ENCODE results near the gene SHTN1. TPM values are rescaled to one million over a fixed set of nuclear protein-coding genes. Genes with fewer than 3 reads are reported as not detected.

The SHTN1 gene
- total RNA-seq, 4 donors from 2014 or later: 24.1 to 59.7 (median 34.1) TPM

DNA sequence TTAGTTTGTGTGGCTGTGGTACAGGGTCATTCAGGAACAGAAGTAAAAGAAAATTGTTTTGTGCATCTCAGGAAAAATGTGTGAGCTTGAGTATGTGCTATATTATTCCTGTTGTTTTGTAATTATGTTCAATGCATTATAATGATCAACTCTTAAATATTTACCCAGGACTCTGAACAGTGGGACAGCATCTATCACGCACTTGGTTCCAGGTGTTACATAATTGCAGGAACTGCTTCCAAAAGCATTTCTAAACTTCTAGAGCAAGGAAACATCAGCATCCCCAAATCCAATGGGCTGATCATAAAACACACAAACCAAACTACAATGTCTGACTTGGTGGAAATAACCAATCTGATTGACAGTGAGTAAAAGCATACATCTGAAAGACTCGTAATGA is 129.1 kb downstream of the SHTN1 start:
- no peak overlapping the region for H3K27ac ChIP-seq
- H3K9me3 ChIP-seq: no peaks in the 10 kb centered on the region
- H3K27me3 ChIP-seq: no peaks in the 10 kb centered on the region
- no peak overlapping the region for H3K4me3 ChIP-seq
- H3K36me3 ChIP-seq: no peaks in the 10 kb centered on the region
- no peak for TF ChIP-seq POLR2A (IDR thresholded peaks at IDR 0.05)
- TF ChIP-seq, protein P1, sequence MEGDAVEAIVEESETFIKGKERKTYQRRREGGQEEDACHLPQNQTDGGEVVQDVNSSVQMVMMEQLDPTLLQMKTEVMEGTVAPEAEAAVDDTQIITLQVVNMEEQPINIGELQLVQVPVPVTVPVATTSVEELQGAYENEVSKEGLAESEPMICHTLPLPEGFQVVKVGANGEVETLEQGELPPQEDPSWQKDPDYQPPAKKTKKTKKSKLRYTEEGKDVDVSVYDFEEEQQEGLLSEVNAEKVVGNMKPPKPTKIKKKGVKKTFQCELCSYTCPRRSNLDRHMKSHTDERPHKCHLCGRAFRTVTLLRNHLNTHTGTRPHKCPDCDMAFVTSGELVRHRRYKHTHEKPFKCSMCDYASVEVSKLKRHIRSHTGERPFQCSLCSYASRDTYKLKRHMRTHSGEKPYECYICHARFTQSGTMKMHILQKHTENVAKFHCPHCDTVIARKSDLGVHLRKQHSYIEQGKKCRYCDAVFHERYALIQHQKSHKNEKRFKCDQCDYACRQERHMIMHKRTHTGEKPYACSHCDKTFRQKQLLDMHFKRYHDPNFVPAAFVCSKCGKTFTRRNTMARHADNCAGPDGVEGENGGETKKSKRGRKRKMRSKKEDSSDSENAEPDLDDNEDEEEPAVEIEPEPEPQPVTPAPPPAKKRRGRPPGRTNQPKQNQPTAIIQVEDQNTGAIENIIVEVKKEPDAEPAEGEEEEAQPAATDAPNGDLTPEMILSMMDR (IDR thresholded peaks at IDR 0.05): no peak
- DNase-seq: no peak
- no peaks in the 10 kb centered on the region for H3K4me1 ChIP-seq

DNA sequence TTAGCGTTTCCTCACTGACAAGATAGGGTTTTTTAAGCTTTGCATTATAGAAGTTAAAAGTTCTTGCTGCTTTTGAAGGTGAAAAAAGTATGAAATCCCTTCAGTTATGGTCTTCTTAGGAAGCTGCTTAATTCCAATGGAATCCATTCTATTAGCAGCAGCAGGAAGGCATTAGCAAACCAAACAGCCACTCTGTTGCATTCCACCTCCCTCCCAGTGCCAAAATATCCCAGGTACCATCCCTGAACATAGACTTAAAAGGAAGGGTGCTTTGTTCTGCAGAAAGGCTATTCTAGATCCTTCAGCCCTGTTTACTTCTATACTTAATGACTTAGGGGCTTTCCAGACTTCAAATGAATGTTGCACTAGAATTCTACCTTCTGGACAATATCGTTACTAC is 131.9 kb downstream of the SHTN1 start:
- no peak overlapping the region for H3K4me3 ChIP-seq
- no peak overlapping the region for H3K27ac ChIP-seq
- no peak for TF ChIP-seq POLR2A (IDR thresholded peaks at IDR 0.05)
- TF ChIP-seq, protein P1 (IDR thresholded peaks at IDR 0.05): no peak
- H3K27me3 ChIP-seq: no peaks in the 10 kb centered on the region
- H3K36me3 ChIP-seq: no peaks in the 10 kb centered on the region
- H3K4me1 ChIP-seq: no peaks in the 10 kb centered on the region
- no peaks in the 10 kb centered on the region for H3K9me3 ChIP-seq
- DNase-seq: no peak

DNA sequence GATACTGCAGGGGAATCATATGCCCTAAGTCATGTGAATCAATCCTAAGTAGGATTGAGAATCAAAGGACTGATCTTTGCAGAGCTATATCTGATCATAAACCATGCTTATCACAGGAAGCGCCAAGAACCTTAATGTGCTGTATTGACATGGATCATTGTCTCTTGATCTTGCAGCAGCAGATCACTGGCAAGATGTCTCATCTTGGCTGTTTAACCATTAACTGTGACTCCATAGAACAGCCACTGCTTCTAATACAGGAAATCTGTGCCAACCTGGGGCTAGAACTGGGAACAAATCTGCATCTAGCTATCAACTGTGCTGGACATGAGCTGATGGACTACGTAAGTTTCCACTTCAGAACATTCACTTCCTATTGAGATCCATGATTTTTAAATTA is 134.0 kb downstream of the SHTN1 start:
- Histone ChIP-seq H3K4me3 (no peak overlapping the region), H3K27ac (peak overlapping the region in 1 of 4 donors; percentile 12), H3K9me3 (no peaks in the 10 kb centered on the region), H3K27me3 (no peaks in the 10 kb centered on the region), H3K36me3 (no peaks in the 10 kb centered on the region), H3K4me1 (no peaks in the 10 kb centered on the region)
- DNase-seq: peak in 1 of 3 donors; percentile 49
- no peak for TF ChIP-seq POLR2A (IDR thresholded peaks at IDR 0.05)
- TF ChIP-seq, protein P1 (IDR thresholded peaks at IDR 0.05): no peak

DNA sequence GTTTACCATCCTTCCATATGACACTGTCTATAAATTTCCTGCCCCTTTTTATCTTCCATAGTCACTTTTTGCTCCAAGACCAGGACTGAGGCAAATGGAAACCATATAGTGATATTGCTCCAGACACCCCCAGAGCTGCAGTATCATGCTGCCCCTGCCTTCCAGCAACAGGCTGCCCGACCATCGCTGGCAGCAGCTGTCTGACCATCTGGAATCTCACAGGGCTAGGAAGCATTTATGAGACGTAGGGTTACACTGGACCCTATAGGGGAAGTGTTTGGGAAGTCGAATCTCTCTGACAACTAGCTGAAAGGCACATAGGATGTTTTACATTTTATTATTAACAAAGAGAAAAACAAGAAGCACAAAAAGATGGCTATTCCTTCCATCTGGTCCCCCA is 136.3 kb downstream of the SHTN1 start:
- no peak overlapping the region for H3K27ac ChIP-seq
- no peaks in the 10 kb centered on the region for H3K36me3 ChIP-seq
- no peak overlapping the region for H3K4me3 ChIP-seq
- H3K27me3 ChIP-seq: no peaks in the 10 kb centered on the region
- DNase-seq: no peak
- H3K4me1 ChIP-seq: no peaks in the 10 kb centered on the region
- no peak for TF ChIP-seq POLR2A (IDR thresholded peaks at IDR 0.05)
- TF ChIP-seq, protein P1 (IDR thresholded peaks at IDR 0.05): no peak
- H3K9me3 ChIP-seq: no peaks in the 10 kb centered on the region

DNA sequence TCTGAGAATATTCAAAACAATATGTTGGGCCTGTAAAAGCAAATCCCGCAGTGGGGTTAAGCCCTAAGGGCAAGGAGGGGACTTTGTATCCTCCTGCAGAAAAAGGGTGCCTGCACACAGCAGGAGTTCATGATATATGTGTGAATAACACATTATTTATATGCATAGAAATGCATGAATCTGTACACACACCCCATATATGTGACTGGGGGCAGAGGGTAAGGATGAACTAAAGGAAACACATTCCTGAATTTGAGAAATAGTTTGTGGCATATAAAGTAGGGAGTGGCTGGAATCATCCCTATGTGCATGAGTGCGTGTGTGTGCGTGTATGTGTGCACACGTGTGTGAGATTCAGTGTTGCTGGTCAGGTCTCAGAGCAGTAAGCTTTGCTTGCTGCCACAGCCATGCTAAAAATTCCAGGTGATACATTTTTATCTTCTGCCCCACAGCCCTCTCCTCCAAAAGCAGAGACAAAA is 136.8 kb downstream of the SHTN1 start:
- H3K27me3 ChIP-seq: no peaks in the 10 kb centered on the region
- no peaks in the 10 kb centered on the region for H3K36me3 ChIP-seq
- H3K27ac ChIP-seq: no peak overlapping the region
- no peak for DNase-seq
- no peaks in the 10 kb centered on the region for H3K4me1 ChIP-seq
- TF ChIP-seq, protein P1 (IDR thresholded peaks at IDR 0.05): no peak
- TF ChIP-seq POLR2A (IDR thresholded peaks at IDR 0.05): no peak
- H3K9me3 ChIP-seq: no peaks in the 10 kb centered on the region
- H3K4me3 ChIP-seq: no peak overlapping the region
